ENCODE results near the gene C2CD2. TPM values are rescaled to one million over a fixed set of nuclear protein-coding genes. Genes with fewer than 3 reads are reported as not detected.

The C2CD2 gene
- total and polyA plus RNA-seq, 2 experiments from 2014 or later, result 4.5 to 16.2 TPM

DNA sequence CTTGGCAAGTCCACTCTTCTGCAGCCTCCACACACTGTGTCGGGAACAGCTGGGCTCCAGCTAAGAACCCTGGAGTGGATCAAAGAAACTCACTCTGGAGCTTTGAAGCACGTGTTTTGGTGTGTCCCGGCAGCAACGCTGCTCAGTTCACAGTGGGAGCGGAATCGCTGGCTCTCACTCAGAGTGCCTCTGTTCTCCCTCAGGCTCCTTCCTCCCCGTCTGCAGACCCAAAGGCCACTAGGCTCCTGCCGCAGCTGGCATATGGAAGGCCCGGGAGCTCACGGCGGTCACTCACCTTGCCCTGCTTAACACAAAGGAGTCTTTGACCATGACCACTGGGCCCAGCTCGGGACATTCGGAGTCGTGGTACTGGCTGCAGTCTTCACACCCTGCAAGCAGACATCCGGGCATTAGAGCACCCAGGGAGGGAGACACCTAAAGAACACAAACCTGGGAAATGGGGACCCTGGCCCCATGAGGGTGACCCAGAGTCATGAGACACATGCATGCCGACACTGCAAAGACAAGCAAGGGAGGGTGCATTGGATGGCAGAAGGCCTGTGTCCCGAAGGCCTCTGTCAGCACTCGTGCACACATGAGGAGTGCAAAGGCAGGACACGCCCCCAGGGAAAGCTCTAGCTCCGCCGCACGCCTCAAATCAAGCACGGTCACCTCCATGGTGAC, 94.4 kb downstream of the C2CD2 start (continued):
- no peak for TF ChIP-seq STAT1 (IDR thresholded peaks at IDR 0.05; ENCODE audit: unreplicated experiment)
- TF ChIP-seq, protein P1, sequence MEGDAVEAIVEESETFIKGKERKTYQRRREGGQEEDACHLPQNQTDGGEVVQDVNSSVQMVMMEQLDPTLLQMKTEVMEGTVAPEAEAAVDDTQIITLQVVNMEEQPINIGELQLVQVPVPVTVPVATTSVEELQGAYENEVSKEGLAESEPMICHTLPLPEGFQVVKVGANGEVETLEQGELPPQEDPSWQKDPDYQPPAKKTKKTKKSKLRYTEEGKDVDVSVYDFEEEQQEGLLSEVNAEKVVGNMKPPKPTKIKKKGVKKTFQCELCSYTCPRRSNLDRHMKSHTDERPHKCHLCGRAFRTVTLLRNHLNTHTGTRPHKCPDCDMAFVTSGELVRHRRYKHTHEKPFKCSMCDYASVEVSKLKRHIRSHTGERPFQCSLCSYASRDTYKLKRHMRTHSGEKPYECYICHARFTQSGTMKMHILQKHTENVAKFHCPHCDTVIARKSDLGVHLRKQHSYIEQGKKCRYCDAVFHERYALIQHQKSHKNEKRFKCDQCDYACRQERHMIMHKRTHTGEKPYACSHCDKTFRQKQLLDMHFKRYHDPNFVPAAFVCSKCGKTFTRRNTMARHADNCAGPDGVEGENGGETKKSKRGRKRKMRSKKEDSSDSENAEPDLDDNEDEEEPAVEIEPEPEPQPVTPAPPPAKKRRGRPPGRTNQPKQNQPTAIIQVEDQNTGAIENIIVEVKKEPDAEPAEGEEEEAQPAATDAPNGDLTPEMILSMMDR (conservative IDR thresholded peaks at IDR 0.05; ENCODE audit: low read depth in 2 of 2), result no peak

DNA sequence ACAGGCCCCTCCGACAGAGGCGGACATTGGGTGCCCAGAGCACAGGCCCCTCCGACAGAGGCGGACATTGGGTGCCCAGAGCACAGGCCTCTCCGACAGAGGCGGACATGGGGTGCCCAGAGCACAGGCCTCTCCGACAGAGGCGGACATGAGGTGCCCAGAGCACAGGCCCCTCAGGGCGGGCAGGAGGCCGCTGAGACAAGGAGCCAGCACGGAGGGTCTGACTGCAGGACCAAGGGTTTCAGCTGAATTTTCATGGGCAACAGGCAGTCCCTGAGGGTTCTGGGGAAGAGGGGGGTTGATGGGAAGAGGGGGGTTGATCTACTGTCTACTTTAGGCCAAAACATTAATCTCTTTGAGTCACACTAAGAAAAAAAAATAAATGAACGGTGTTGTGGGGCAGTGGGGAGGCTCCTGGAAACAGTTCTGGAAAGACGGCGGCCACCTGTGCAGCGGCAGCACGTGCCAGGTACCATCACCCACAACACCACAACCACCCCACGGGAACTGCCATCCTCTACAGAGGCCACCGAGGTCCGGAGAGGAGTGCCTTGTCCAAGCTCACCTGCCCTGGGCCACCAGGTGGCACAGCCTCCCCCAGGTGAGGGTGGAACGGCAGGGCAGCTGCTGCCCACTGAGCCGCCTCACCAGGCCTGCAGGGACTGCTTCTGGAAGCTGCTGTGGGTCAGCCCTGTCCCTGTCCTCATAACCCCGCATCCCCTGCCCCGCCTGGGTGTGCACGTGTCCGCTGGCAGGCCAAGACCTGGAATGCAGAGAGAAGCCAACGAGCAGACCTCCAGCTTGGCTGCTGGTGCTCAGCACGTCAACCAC, 95.1 kb downstream of the C2CD2 start:
- Histone ChIP-seq H3K4me2 (no peak overlapping the region), H2AFZ (no peak overlapping the region), H3K4me3 (no peak overlapping the region), H4K20me1 (replicated peaks; ENCODE audit: insufficient read depth) (no peaks in the 10 kb centered on the region; the same call in none of the 2 replicates), H3K9me2 (ENCODE audit: insufficient read depth) (no peaks in the 10 kb centered on the region), H3K4me1 (ENCODE audit: insufficient read depth) (no peaks in the 10 kb centered on the region), H3K27me3 (ENCODE audit: insufficient read depth) (no peaks in the 10 kb centered on the region), H3F3A (replicated peaks; ENCODE audit: low read depth) (no peaks in the 10 kb centered on the region), H3K36me3 (ENCODE audit: insufficient read depth) (no peaks in the 10 kb centered on the region), H3K27ac (ENCODE audit: low read depth) (no peak overlapping the region), H3K79me2 (replicated peaks; ENCODE audit: insufficient read depth) (peaks cover 8% of the 10 kb centered on the region; the same call in 1 of the 2 replicates)
- no peak overlapping the region for H3K4me3 Mint-ChIP-seq
- H3K4me1 Mint-ChIP-seq, result peaks cover 4% of the 10 kb centered on the region
- H3K27me3 Mint-ChIP-seq (ENCODE audit: insufficient read depth, low read depth, poor library complexity), result peaks cover 6% of the 10 kb centered on the region
- no peak for ATAC-seq
- H3K9me3 Mint-ChIP-seq, result no peaks in the 10 kb centered on the region
- H3K36me3 Mint-ChIP-seq (ENCODE audit: low read depth), result peaks cover 21% of the 10 kb centered on the region
- TF ChIP-seq CREB1 (CRISPR knock-in tag; IDR thresholded peaks at IDR 0.05; ENCODE audit: low read depth) (no peak), ZNF114 (CRISPR knock-in tag; IDR thresholded peaks at IDR 0.05) (no peak), EZH2phosphoT487 (IDR thresholded peaks at IDR 0.05; ENCODE audit: unreplicated experiment) (no peak)
- TF ChIP-seq, protein P2, sequence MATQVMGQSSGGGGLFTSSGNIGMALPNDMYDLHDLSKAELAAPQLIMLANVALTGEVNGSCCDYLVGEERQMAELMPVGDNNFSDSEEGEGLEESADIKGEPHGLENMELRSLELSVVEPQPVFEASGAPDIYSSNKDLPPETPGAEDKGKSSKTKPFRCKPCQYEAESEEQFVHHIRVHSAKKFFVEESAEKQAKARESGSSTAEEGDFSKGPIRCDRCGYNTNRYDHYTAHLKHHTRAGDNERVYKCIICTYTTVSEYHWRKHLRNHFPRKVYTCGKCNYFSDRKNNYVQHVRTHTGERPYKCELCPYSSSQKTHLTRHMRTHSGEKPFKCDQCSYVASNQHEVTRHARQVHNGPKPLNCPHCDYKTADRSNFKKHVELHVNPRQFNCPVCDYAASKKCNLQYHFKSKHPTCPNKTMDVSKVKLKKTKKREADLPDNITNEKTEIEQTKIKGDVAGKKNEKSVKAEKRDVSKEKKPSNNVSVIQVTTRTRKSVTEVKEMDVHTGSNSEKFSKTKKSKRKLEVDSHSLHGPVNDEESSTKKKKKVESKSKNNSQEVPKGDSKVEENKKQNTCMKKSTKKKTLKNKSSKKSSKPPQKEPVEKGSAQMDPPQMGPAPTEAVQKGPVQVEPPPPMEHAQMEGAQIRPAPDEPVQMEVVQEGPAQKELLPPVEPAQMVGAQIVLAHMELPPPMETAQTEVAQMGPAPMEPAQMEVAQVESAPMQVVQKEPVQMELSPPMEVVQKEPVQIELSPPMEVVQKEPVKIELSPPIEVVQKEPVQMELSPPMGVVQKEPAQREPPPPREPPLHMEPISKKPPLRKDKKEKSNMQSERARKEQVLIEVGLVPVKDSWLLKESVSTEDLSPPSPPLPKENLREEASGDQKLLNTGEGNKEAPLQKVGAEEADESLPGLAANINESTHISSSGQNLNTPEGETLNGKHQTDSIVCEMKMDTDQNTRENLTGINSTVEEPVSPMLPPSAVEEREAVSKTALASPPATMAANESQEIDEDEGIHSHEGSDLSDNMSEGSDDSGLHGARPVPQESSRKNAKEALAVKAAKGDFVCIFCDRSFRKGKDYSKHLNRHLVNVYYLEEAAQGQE (IDR thresholded peaks at IDR 0.05; ENCODE audit: unreplicated experiment), result no peak
- TF ChIP-seq, protein P3, sequence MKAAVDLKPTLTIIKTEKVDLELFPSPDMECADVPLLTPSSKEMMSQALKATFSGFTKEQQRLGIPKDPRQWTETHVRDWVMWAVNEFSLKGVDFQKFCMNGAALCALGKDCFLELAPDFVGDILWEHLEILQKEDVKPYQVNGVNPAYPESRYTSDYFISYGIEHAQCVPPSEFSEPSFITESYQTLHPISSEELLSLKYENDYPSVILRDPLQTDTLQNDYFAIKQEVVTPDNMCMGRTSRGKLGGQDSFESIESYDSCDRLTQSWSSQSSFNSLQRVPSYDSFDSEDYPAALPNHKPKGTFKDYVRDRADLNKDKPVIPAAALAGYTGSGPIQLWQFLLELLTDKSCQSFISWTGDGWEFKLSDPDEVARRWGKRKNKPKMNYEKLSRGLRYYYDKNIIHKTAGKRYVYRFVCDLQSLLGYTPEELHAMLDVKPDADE (IDR thresholded peaks at IDR 0.05), result no peak
- H3K27ac Mint-ChIP-seq, result no peak overlapping the region
- no peak for DNase-seq (ENCODE audit: low spot score)
